Measurements from ENCODE around the gene EXD1.

GRCh38 chr15:41153733-41154132 lies 76.8 kb downstream of the EXD1 start:
- TF ChIP-seq CTCF (IDR thresholded peaks at IDR 0.05 in 8 of 11, conservative IDR thresholded peaks at IDR 0.05 in 3 of 11): no peak
- no peak for TF ChIP-seq POLR2A (IDR thresholded peaks at IDR 0.05)
- TF ChIP-seq POLR2AphosphoS5 (IDR thresholded peaks at IDR 0.05): no peak

Data from spleen (tissue), 7 donors.